GM12801 (cell line): ENCODE measurements around the gene TH.

ENCODE experiments used
- CTCF ChIP-seq: IDR thresholded peaks from one replicate; pipeline ENCODE4 v1.5.1; 2011; ENCODE audit warnings: control low read depth; ENCODE audit not compliant: insufficient read length; ENCODE audit errors: extremely low read depth

TH gene

GRCh38 chr11:2212411-2213251 is 41.0 kb upstream of the TH start:
- no peak for TF ChIP-seq CTCF

GRCh38 chr11:2211113-2211971 is 39.7 kb upstream of the TH start:
- no peak for TF ChIP-seq CTCF

- TF ChIP-seq CTCF = no peak
Measured at GRCh38 chr11:2210366-2211112, 38.9 kb upstream of the TH start.

GRCh38 chr11:2209900-2210321 is 38.3 kb upstream of the TH start:
- TF ChIP-seq CTCF = no peak

- no peak for TF ChIP-seq CTCF
Measured at GRCh38 chr11:2209370-2209801, 37.8 kb upstream of the TH start.

- no peak for TF ChIP-seq CTCF
Measured at GRCh38 chr11:2208691-2209369, 37.2 kb upstream of the TH start.
